Panc1 (cell line): ENCODE data around the gene RNF20. TPM values are rescaled to one million over a fixed set of nuclear protein-coding genes. Genes with fewer than 3 reads are reported as not detected.

Source experiments
- ATAC-seq: fragments of 200-7000 bp; cut with Tn5 transposase; 2 replicates; pipeline ENCODE4 v1.9.1; 2020; ENCODE audit warnings: mild to moderate bottlenecking, moderate library complexity
- BruUV-seq: library from RNA; stranded (reverse); fragments of 400-500 nt; replicated peaks from 2 replicates; lab custom pipeline; 2021; lab: Mats Ljungman, UMichigan
- CTCF ChIA-PET: fragments of 300-600 bp; sonication (Branson Sonifier 250); formaldehyde crosslinking; loops from one replicate; lab custom pipeline; 2022; ENCODE audit warnings: antibody characterized with exemption; lab: Charles Lee
- POLR2A ChIA-PET: fragments of 300-600 bp; sonication (Branson Sonifier 250); formaldehyde crosslinking; loops from one replicate; lab custom pipeline; 2022; ENCODE audit warnings: antibody characterized with exemption; lab: Charles Lee
- DNase-seq: peaks from one replicate; pipeline ENCODE4 v3.0.0-alpha.2; 2010; ENCODE audit warnings: low read depth, low spot score
- H3K27ac ChIP-seq: 2 replicates; pipeline ENCODE4 v1.5.1; 2011; ENCODE audit warnings: mild to moderate bottlenecking, low read length, inconsistent platforms
- H3K27me3 ChIP-seq: fragments of 200-500 bp; sonication (Bioruptor generic); 2 replicates; pipeline ENCODE4 v1.6.0; 2014; ENCODE audit warnings: low read length, inconsistent platforms; ENCODE audit not compliant: control insufficient read depth, insufficient read depth
- H3K36me3 ChIP-seq: fragments of 200-500 bp; sonication (Bioruptor generic); 2 replicates; pipeline ENCODE4 v1.5.1; 2014; ENCODE audit warnings: inconsistent platforms, mild to moderate bottlenecking, low read length, moderate library complexity; ENCODE audit not compliant: control insufficient read depth, insufficient read depth
- H3K4me1 ChIP-seq: 2 replicates; pipeline ENCODE4 v1.5.1; 2011; ENCODE audit warnings: inconsistent platforms, mild to moderate bottlenecking, low read length, moderate library complexity; ENCODE audit not compliant: control insufficient read depth, insufficient read depth
- H3K4me3 ChIP-seq, 2 experiments: 2 replicates each; pipeline ENCODE4 v1.5.1; 2011 to 2012; ENCODE audit warnings: low read depth in 2 of 2, low read length in 2 of 2, mild to moderate bottlenecking in 2 of 2, inconsistent platforms in 1 of 2, moderate library complexity in 1 of 2
- H3K9me3 ChIP-seq: fragments of 200-500 bp; sonication (Bioruptor generic); 2 replicates; pipeline ENCODE4 v1.5.1; 2014; ENCODE audit warnings: low read depth, mild to moderate bottlenecking, inconsistent platforms, low read length, moderate library complexity; ENCODE audit not compliant: control insufficient read depth, insufficient read depth
- POLR2AphosphoS5 ChIP-seq: IDR thresholded peaks from 2 replicates; pipeline ENCODE4 v1.6.1; 2012; ENCODE audit warnings: mild to moderate bottlenecking, low read depth, low read length, moderate library complexity
- SIN3A ChIP-seq: IDR thresholded peaks from 2 replicates; pipeline ENCODE4 v1.6.1; 2012; ENCODE audit warnings: low read depth, mild to moderate bottlenecking, low read length, moderate library complexity, borderline replicate concordance; ENCODE audit not compliant: insufficient read depth
- TCF7L2 ChIP-seq: IDR thresholded peaks from 2 replicates; pipeline ENCODE4 v1.6.1; 2011; ENCODE audit warnings: mild to moderate bottlenecking, low read depth, low read length, inconsistent platforms
- in situ Hi-C: cut with HindIII; loops from 2 replicates; pipeline ENCODE4 v1.10.0; 2016; ENCODE audit warnings: low sequenced_read_pairs, low pct_unique_long_range_greater_than_20kb
- intact Hi-C: fragments of 100-400 bp; cut with micrococcal nuclease; formaldehyde crosslinking; loops from one replicate; pipeline ENCODE4 v1.10.0; 2022; ENCODE audit not compliant: unreplicated experiment
- total RNA-seq: library from RNA; stranded (reverse); gene quantifications from one replicate; pipeline ENCODE4 v1.2.1, GENCODE V29; 2021; ENCODE audit not compliant: unreplicated experiment
- TF ChIP-seq, protein P1 (sequence below): fragments of 450-650 bp; IDR thresholded peaks from 2 replicates; pipeline ENCODE4 v1.5.1; 2017; ENCODE audit warnings: mild to moderate bottlenecking
- TF ChIP-seq, protein P2 (sequence below), 2 experiments: IDR thresholded peaks; 2 replicates each; pipeline ENCODE4 v1.6.1; 2011 to 2012; ENCODE audit warnings: low read depth in 2 of 2, control low read depth in 1 of 2, low read length in 1 of 2, mild to moderate bottlenecking in 1 of 2, moderate library complexity in 1 of 2; ENCODE audit not compliant: insufficient read depth in 1 of 2

RNF20 gene
- total RNA-seq, 1 experiment from 2014 or later = 37.5 TPM

DNA sequence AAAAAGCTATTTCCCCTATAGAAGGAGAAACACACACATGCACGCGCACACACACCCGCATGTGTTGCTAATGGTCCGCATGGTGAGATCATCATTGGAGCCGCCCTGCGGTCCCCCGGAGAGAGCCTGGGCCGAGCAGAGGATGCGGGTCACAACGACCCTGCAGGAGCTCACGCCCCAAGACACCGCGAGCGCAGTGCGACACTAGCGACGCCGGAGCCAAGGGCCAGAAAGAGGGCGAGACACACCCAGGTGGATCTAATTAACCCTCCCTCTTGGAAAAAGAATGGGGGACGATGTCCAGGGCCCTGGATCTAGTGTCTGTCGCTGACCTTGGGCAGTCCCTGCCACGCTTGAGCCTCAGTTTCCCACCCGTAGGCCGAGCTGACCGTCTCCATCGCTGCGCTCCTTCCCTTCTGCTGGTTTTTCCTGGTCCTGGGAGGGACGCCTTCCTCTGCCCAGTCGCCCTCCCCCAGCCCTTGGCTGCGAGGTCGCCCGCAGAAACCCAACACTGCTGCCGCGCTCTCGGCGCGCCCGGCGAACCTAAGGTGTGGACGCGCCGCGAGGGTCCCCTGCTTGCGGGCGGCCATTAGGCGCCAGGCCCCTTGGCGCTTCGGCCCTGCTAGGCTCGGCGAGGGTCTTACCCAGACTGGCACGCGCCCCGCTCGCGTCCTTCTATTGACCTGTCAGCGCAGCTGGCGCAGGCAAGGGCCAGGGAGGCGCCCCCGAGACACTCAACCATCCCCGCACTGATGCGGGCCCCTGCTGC, 47.5 kb upstream of the RNF20 start:
- CTCF ChIA-PET = interaction anchor here (0.8 to 1.4 kb wide), 2 partner anchors 27 to 44 kb away, joined by 3 to 4 read pairs; no protein-coding TSS in a partner anchor
- peak; percentile 78 for ATAC-seq
- POLR2A ChIA-PET = no interaction called here

GRCh38 chr9:101486693-101487442, 46.8 kb upstream of the RNF20 start:
- peak overlapping the region; percentile 59 to 62 for H3K4me3 ChIP-seq
- BruUV-seq = no TSS peak
- H3K4me1 ChIP-seq = peaks cover 16% of the 10 kb centered on the region
- H3K9me3 ChIP-seq = no peaks in the 10 kb centered on the region
- H3K27me3 ChIP-seq = no peaks in the 10 kb centered on the region
- TF ChIP-seq, protein P1, sequence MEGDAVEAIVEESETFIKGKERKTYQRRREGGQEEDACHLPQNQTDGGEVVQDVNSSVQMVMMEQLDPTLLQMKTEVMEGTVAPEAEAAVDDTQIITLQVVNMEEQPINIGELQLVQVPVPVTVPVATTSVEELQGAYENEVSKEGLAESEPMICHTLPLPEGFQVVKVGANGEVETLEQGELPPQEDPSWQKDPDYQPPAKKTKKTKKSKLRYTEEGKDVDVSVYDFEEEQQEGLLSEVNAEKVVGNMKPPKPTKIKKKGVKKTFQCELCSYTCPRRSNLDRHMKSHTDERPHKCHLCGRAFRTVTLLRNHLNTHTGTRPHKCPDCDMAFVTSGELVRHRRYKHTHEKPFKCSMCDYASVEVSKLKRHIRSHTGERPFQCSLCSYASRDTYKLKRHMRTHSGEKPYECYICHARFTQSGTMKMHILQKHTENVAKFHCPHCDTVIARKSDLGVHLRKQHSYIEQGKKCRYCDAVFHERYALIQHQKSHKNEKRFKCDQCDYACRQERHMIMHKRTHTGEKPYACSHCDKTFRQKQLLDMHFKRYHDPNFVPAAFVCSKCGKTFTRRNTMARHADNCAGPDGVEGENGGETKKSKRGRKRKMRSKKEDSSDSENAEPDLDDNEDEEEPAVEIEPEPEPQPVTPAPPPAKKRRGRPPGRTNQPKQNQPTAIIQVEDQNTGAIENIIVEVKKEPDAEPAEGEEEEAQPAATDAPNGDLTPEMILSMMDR = peak; percentile 71
- TF ChIP-seq, protein P2, sequence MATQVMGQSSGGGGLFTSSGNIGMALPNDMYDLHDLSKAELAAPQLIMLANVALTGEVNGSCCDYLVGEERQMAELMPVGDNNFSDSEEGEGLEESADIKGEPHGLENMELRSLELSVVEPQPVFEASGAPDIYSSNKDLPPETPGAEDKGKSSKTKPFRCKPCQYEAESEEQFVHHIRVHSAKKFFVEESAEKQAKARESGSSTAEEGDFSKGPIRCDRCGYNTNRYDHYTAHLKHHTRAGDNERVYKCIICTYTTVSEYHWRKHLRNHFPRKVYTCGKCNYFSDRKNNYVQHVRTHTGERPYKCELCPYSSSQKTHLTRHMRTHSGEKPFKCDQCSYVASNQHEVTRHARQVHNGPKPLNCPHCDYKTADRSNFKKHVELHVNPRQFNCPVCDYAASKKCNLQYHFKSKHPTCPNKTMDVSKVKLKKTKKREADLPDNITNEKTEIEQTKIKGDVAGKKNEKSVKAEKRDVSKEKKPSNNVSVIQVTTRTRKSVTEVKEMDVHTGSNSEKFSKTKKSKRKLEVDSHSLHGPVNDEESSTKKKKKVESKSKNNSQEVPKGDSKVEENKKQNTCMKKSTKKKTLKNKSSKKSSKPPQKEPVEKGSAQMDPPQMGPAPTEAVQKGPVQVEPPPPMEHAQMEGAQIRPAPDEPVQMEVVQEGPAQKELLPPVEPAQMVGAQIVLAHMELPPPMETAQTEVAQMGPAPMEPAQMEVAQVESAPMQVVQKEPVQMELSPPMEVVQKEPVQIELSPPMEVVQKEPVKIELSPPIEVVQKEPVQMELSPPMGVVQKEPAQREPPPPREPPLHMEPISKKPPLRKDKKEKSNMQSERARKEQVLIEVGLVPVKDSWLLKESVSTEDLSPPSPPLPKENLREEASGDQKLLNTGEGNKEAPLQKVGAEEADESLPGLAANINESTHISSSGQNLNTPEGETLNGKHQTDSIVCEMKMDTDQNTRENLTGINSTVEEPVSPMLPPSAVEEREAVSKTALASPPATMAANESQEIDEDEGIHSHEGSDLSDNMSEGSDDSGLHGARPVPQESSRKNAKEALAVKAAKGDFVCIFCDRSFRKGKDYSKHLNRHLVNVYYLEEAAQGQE (IDR thresholded peaks at IDR 0.05; ENCODE audit: insufficient read depth in 1 of 2, low read depth in 2 of 2, low read length in 1 of 2) = no peak
- TF ChIP-seq POLR2AphosphoS5 = no peak
- no peak for TF ChIP-seq TCF7L2
- no peak for TF ChIP-seq SIN3A
- ChIA-PET POLR2A (no interaction called here), CTCF (interaction anchor here (0.8 to 1.4 kb wide), 3 partner anchors 21 to 43 kb away, joined by 3 to 4 read pairs (median 3); no protein-coding TSS in a partner anchor)
- ATAC-seq (peak; percentile 93), DNase-seq (no peak)
- in situ Hi-C loops (no loop called here), intact Hi-C loops (no loop called here)
- peak overlapping the region; percentile 94 for H3K27ac ChIP-seq
- no peaks in the 10 kb centered on the region for H3K36me3 ChIP-seq

More for the DNA sequence above, 47.5 kb upstream of the RNF20 start:
- in situ Hi-C loops (no loop called here), intact Hi-C loops (no loop called here)
- H3K4me1 ChIP-seq = peaks cover 16% of the 10 kb centered on the region
- DNase-seq = no peak
- no peaks in the 10 kb centered on the region for H3K36me3 ChIP-seq
- no peaks in the 10 kb centered on the region for H3K9me3 ChIP-seq
- peak overlapping the region; percentile 59 to 62 for H3K4me3 ChIP-seq
- BruUV-seq = no TSS peak
- no peaks in the 10 kb centered on the region for H3K27me3 ChIP-seq
- H3K27ac ChIP-seq = peak overlapping the region; percentile 94
- TF ChIP-seq SIN3A = no peak
- TF ChIP-seq, protein P1 = no peak
- TF ChIP-seq, protein P2 (IDR thresholded peaks at IDR 0.05; ENCODE audit: insufficient read depth in 1 of 2, low read depth in 2 of 2, low read length in 1 of 2) = no peak
